Measurements from ENCODE around the gene BTRC.

Gene BTRC

GRCh38 chr10:101453318-101453717 is 99.4 kb downstream of the BTRC start:
- TF ChIP-seq MYC (IDR thresholded peaks at IDR 0.05; ENCODE audit: low read depth, low read length) (no peak), POLR2A (IDR thresholded peaks at IDR 0.05; ENCODE audit: extremely low read depth, insufficient read length) (no peak)
- TF ChIP-seq, protein P1, sequence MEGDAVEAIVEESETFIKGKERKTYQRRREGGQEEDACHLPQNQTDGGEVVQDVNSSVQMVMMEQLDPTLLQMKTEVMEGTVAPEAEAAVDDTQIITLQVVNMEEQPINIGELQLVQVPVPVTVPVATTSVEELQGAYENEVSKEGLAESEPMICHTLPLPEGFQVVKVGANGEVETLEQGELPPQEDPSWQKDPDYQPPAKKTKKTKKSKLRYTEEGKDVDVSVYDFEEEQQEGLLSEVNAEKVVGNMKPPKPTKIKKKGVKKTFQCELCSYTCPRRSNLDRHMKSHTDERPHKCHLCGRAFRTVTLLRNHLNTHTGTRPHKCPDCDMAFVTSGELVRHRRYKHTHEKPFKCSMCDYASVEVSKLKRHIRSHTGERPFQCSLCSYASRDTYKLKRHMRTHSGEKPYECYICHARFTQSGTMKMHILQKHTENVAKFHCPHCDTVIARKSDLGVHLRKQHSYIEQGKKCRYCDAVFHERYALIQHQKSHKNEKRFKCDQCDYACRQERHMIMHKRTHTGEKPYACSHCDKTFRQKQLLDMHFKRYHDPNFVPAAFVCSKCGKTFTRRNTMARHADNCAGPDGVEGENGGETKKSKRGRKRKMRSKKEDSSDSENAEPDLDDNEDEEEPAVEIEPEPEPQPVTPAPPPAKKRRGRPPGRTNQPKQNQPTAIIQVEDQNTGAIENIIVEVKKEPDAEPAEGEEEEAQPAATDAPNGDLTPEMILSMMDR (IDR thresholded peaks at IDR 0.05; ENCODE audit: low read depth, low read length) = no peak
- no peak overlapping the region for H3K4me3 ChIP-seq (ENCODE audit: low read depth, low read length)
- no peak for DNase-seq (ENCODE audit: low read depth)

DNA sequence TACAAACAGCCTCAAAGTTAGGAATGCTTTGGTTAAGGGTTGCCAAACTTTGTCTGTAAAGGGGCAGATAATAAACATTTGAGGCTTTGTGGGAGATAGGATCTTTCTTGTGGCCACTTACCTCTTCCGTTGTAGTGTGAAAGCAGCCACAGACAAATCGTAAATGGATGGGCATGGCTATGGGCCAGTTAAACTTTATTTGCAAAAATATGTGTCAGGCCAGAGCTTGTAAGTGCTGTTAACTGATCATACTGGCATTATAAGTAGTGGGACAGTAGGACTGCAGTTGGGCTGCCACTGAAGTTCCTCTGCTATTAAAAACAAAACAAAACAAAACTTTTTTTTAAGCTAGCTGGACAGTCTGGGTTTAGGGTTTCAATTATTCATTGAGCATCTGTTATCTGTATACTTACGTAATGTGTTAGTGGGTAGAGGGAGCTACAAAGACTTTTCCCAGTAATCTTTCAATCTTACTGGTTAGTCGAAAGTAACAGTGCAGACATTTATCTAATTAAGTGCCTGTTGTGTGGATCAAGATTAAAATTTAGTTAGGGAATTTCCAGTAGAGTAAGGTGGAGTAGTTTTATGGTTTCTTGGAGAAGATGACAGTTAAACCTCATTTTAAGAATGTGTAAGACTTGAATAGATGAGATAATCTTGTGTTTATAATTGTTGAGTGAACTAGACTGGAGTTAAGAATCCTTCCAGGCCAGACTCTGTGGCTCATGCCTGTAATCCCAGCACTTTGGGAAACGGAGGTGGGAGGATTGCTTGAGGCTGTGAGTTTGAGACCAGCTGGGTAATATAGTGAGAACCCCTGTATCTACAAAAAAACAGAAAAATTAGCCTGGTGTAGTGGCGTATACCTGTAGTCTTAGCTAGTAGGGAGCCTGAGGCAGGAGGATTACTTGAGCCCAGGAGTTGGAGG is 100.1 kb downstream of the BTRC start:
- no peak; the same call in 1 of the 2 replicates for TF ChIP-seq MYC (IDR thresholded peaks at IDR 0.05; ENCODE audit: low read depth, low read length)
- no peak for TF ChIP-seq POLR2A (IDR thresholded peaks at IDR 0.05; ENCODE audit: extremely low read depth, insufficient read length)
- TF ChIP-seq, protein P1 (IDR thresholded peaks at IDR 0.05; ENCODE audit: low read depth, low read length) = no peak
- TF ChIP-seq, protein P2, sequence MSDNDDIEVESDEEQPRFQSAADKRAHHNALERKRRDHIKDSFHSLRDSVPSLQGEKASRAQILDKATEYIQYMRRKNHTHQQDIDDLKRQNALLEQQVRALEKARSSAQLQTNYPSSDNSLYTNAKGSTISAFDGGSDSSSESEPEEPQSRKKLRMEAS (IDR thresholded peaks at IDR 0.05; ENCODE audit: low read depth, low read length) = no peak
- no peak overlapping the region for H3K4me3 ChIP-seq (ENCODE audit: low read depth, low read length)
- peak; percentile 88 for DNase-seq (ENCODE audit: low read depth)

DNA sequence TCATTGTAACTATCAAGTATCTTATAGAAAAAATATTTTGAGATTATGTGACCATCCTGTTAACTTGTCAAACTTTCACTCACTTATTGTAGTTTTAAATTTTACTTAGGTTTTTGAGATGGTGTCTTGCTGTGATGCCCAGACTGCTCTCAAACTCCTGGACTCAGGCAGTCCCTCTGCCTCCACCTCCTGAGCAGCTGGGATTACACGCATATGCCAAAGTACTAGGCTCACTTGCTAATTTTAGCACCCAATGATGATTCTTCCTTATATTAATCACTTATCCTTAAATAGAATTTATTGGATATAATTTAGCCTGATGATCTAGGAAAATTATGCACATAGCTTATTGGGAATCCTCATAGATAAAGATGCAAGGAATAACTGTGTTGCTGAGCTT is 104.9 kb downstream of the BTRC start:
- TF ChIP-seq MYC (IDR thresholded peaks at IDR 0.05; ENCODE audit: low read depth, low read length) (no peak), POLR2A (IDR thresholded peaks at IDR 0.05; ENCODE audit: extremely low read depth, insufficient read length) (no peak)
- TF ChIP-seq, protein P2 (IDR thresholded peaks at IDR 0.05; ENCODE audit: low read depth, low read length) = no peak
- TF ChIP-seq, protein P1 (IDR thresholded peaks at IDR 0.05; ENCODE audit: low read depth, low read length) = no peak
- no peak for DNase-seq (ENCODE audit: low read depth)
- H3K4me3 ChIP-seq (ENCODE audit: low read depth, low read length) = no peak overlapping the region

DNA sequence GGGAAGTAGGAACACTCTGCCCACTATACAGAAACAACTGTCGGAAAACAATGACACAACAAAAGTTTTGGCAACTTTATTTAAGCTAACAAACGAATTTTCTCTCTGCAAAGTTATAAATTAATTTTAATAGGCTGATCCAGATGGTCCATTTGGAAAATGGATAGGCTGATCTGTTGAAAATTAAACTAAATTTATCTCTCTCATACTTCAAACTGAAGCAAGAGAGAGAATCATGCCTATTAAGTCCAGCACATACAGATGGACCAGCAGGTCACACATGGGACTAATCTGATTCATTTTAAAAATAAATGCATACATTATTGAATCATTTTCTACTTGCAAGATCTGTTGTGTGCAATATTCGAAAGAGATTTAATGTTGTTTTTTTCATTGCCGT is 110.1 kb downstream of the BTRC start:
- no peak overlapping the region for H3K4me3 ChIP-seq (ENCODE audit: low read depth, low read length)
- DNase-seq (ENCODE audit: low read depth) = no peak
- TF ChIP-seq, protein P2 (IDR thresholded peaks at IDR 0.05; ENCODE audit: low read depth, low read length) = no peak
- TF ChIP-seq POLR2A (IDR thresholded peaks at IDR 0.05; ENCODE audit: extremely low read depth, insufficient read length) (no peak), MYC (IDR thresholded peaks at IDR 0.05; ENCODE audit: low read depth, low read length) (no peak)
- TF ChIP-seq, protein P1 (IDR thresholded peaks at IDR 0.05; ENCODE audit: low read depth, low read length) = no peak

DNA sequence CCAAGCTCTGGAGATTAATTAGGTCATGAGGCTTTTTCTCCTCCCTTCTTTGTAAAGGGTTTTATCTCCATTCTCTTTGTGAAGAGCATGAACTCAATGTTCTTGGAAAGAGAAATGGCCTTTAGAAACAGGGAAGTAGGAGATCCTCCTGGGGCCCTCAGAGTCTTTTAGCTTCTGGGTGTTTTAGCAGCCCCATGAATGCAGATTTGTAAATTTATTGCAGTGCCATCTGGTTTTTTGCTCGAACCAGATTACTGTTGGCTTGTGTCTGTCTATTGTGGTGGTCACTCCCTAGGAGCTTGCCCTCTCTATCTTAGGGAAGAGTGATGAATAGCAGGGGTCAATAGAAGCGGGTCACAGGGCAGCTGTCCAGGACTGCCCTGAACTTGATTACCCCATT is 110.6 kb downstream of the BTRC start:
- TF ChIP-seq, protein P2 (IDR thresholded peaks at IDR 0.05; ENCODE audit: low read depth, low read length) = no peak
- TF ChIP-seq, protein P1 (IDR thresholded peaks at IDR 0.05; ENCODE audit: low read depth, low read length) = no peak
- DNase-seq (ENCODE audit: low read depth) = peak; percentile 15
- H3K4me3 ChIP-seq (ENCODE audit: low read depth, low read length) = no peak overlapping the region

All from NB4 (cell line).